K562 (cell line): ENCODE measurements around the gene SMARCA4. TPM values are rescaled to one million over a fixed set of nuclear protein-coding genes. Genes with fewer than 3 reads are reported as not detected.

ENCODE experiments used
- ATAC-seq: fragments of 200-7000 bp; cut with Tn5 transposase; 3 replicates; pipeline ENCODE4 v1.9.1; 2020; ENCODE audit warnings: moderate library complexity
- BruUV-seq: library from RNA; stranded (reverse); fragments of 400-500 nt; replicated peaks from 2 replicates; lab custom pipeline; 2021; lab: Mats Ljungman, UMichigan
- CTCF ChIA-PET: fragments of 300-600 bp; formaldehyde crosslinking; extraction: SDS; loops from one replicate; lab custom pipeline; 2021; ENCODE audit warnings: low intra/inter-chr PET ratio; lab: Yijun Ruan, JAX
- POLR2A ChIA-PET: fragments of 300-600, 350-650 bp; sonication (Branson Sonifier 250); formaldehyde crosslinking; extraction: SDS; loops from one replicate; lab custom pipeline; 2021; ENCODE audit warnings: antibody characterized with exemption, inconsistent platforms; lab: Yijun Ruan, JAX
- DNase-seq, 4 experiments: peaks; one replicate each; pipeline versions ENCODE4 v3.0.0 to v3.0.0-alpha.2; 2011 to 2018; ENCODE audit warnings: low spot score in 3 of 4, mixed read lengths in 3 of 4; ENCODE audit errors: extremely low read depth in 1 of 4
- FAIRE-seq: peaks from 2 replicates; lab custom pipeline; 2011; peaks lifted over from hg19 to GRCh38; lab: Jason Lieb, UNC
- H2AFZ ChIP-seq: 2 replicates; pipeline ENCODE4 v1.6.0; 2011; ENCODE audit warnings: low read depth, low read length, control low read depth, inconsistent platforms
- H3K27ac ChIP-seq: fragments of 200-600 bp; 3 replicates; pipeline ENCODE4 v1.8.0; 2011; ENCODE audit warnings: low read depth, mild to moderate bottlenecking, control low read depth, inconsistent platforms, low read length, moderate library complexity, mixed read lengths; ENCODE audit errors: extremely low read depth
- H3K27me3 ChIP-seq, 2 experiments: fragments of 300-600 bp in 1 of 2; 2 replicates in 1 of 2; 3 replicates in 1 of 2; pipeline versions ENCODE4 v1.6.0 to v1.8.0; 2011; ENCODE audit warnings: inconsistent platforms in 2 of 2, low read length in 2 of 2, mild to moderate bottlenecking in 1 of 2, mixed read lengths in 1 of 2, moderate library complexity in 1 of 2; ENCODE audit not compliant: control insufficient read depth in 2 of 2, insufficient read depth in 2 of 2
- H3K36me3 ChIP-seq: fragments of 300-600 bp; 3 replicates; pipeline ENCODE4 v1.8.0; 2011; ENCODE audit warnings: mild to moderate bottlenecking, low read length, inconsistent platforms; ENCODE audit not compliant: control insufficient read depth, insufficient read depth
- H3K4me1 ChIP-seq, 2 experiments: fragments of 200-600 bp in 1 of 2; replicated peaks in 1 of 2; 2 replicates in 1 of 2; 3 replicates in 1 of 2; pipeline versions ENCODE4 v1.5.1 to v1.8.0; 2011; ENCODE audit warnings: inconsistent platforms in 2 of 2, low read length in 2 of 2, mild to moderate bottlenecking in 1 of 2, mixed read lengths in 1 of 2, moderate library complexity in 1 of 2; ENCODE audit not compliant: control insufficient read depth in 2 of 2, insufficient read depth in 2 of 2
- H3K4me2 ChIP-seq: 2 replicates; pipeline ENCODE4 v1.6.1; 2011; ENCODE audit warnings: low read length, control low read depth, inconsistent platforms, mixed read lengths; ENCODE audit not compliant: insufficient read depth
- H3K4me3 ChIP-seq: fragments of 200-600 bp; sonication (generic), shearing (Covaris generic); 2 replicates; pipeline ENCODE4 v1.5.1; 2016; ENCODE audit warnings: control low read depth, inconsistent platforms
- H3K79me2 ChIP-seq: fragments of 200-600 bp; 3 replicates; pipeline ENCODE4 v1.8.0; 2011; ENCODE audit warnings: low read length, inconsistent platforms; ENCODE audit not compliant: control insufficient read depth, insufficient read depth
- H3K9ac ChIP-seq, 2 experiments: 2 replicates each; pipeline versions ENCODE4 v1.6.0 to v1.6.1; 2011; ENCODE audit warnings: low read depth in 2 of 2, low read length in 2 of 2, control low read depth in 1 of 2, inconsistent platforms in 1 of 2, mild to moderate bottlenecking in 1 of 2, mixed read lengths in 1 of 2; ENCODE audit not compliant: insufficient read depth in 1 of 2
- H3K9me1 ChIP-seq: one replicate; pipeline ENCODE4 v1.6.0; 2011; ENCODE audit warnings: inconsistent platforms, mild to moderate bottlenecking, low read length, moderate library complexity; ENCODE audit not compliant: control insufficient read depth, insufficient read depth
- H3K9me3 ChIP-seq: replicated peaks from 2 replicates; pipeline ENCODE4 v1.5.1; 2011; ENCODE audit warnings: low read depth, low read length, inconsistent platforms; ENCODE audit not compliant: control insufficient read depth, insufficient read depth
- H4K20me1 ChIP-seq: replicated peaks from 2 replicates; pipeline ENCODE4 v1.6.1; 2011; ENCODE audit warnings: low read length, inconsistent platforms, mixed read lengths; ENCODE audit not compliant: control insufficient read depth, insufficient read depth
- BHLHE40 ChIP-seq: IDR thresholded peaks from 2 replicates; pipeline ENCODE4 v1.6.1; 2011; ENCODE audit warnings: low read length, improper control_type of control experiment
- CREB5 ChIP-seq: fragments of 250-450 bp; sonication (Bioruptor Pico); IDR thresholded peaks from 2 replicates; pipeline ENCODE4 v1.5.0; 2020; ENCODE audit warnings: mild to moderate bottlenecking
- HNRNPL ChIP-seq: fragments of 200-400 bp; formaldehyde crosslinking; IDR thresholded peaks from 2 replicates; pipeline ENCODE4 v1.6.1; 2017; ENCODE audit warnings: low read depth, mild to moderate bottlenecking, low read length
- NCOA1 ChIP-seq: fragments of 450-650 bp; IDR thresholded peaks from 2 replicates; pipeline ENCODE4 v1.6.1; 2016; ENCODE audit warnings: low read depth
- POLR2AphosphoS5 ChIP-seq: IDR thresholded peaks from 2 replicates; pipeline ENCODE4 v1.6.1; 2011; ENCODE audit warnings: mild to moderate bottlenecking, low read depth, low read length, moderate library complexity; ENCODE audit not compliant: control insufficient read depth, insufficient read depth
- POLR3G ChIP-seq: IDR thresholded peaks from 2 replicates; pipeline ENCODE4 v1.6.1; 2011; ENCODE audit not compliant: insufficient read length, insufficient replicate concordance; ENCODE audit errors: extremely low read depth
- TSC22D4 ChIP-seq: fragments of 450-650 bp; IDR thresholded peaks from 2 replicates; pipeline ENCODE4 v1.6.1; 2016; ENCODE audit warnings: missing genetic modification characterization, missing biosample characterization, control low read depth
- ZBTB7A ChIP-seq: IDR thresholded peaks from 2 replicates; pipeline ENCODE4 v1.6.1; 2011; ENCODE audit warnings: low read depth, mild to moderate bottlenecking, low read length, moderate library complexity, borderline replicate concordance; ENCODE audit not compliant: control insufficient read depth
- ZBTB8A ChIP-seq: fragments of 450-650 bp; IDR thresholded peaks from 2 replicates; pipeline ENCODE4 v1.6.1; 2018; ENCODE audit warnings: mild to moderate bottlenecking, moderate library complexity; ENCODE audit not compliant: partially characterized antibody
- ZKSCAN8 ChIP-seq: fragments of 200-800 bp; sonication (Bioruptor generic); IDR thresholded peaks from 2 replicates; pipeline ENCODE4 v1.6.1; 2016; ENCODE audit warnings: missing genetic modification characterization, missing compliant biosample characterization
- ZNF41 ChIP-seq: fragments of 250-450 bp; sonication (Bioruptor Pico); conservative IDR thresholded peaks from 2 replicates; pipeline ENCODE4 v1.4.0; 2020; ENCODE audit warnings: mild to moderate bottlenecking
- ZNF77 ChIP-seq: fragments of 250-450 bp; sonication (Bioruptor Pico); IDR thresholded peaks from 2 replicates; pipeline ENCODE4 v1.5.0; 2020
- WGBS: fragments of 100-300 bp; shearing (Covaris generic); methylation state at CpG from one replicate; pipeline ENCODE4 v1.1.6; 2016; ENCODE audit warnings: low coverage, mixed read lengths; ENCODE audit not compliant: insufficient coverage; ENCODE audit errors: missing lambda C conversion rate; 5-methylcytosine and 5-hydroxymethylcytosine counted together
- in situ Hi-C: fragments of 300-500 bp; cut with MboI; formaldehyde crosslinking; loops from 4 replicates; pipeline ENCODE4 v1.15.0; 2018; ENCODE audit warnings: inconsistent platforms, mixed read lengths
- intact Hi-C: fragments of 100-400 bp; cut with micrococcal nuclease; formaldehyde crosslinking; loops from 2 replicates; pipeline ENCODE4 v1.14.2; 2022
- polyA plus RNA-seq, 8 experiments: library from polyadenylated mRNA; depleted of rRNA in 4 of 8; stranded (reverse) in 5 of 8; unstranded in 3 of 8; fragments of >200 nt; fragmentation: Nextera tagmentation in 2 of 8; fragmentation: Illumina TruSeq in 1 of 8; extraction: Ambion mirVana in 2 of 8; extraction: Trizol in 1 of 8; gene quantifications; 2 replicates each; pipeline versions ENCODE4 v1.2.1 to v1.2.3, GENCODE V29; 2011 to 2014; ENCODE audit warnings: inconsistent platforms in 1 of 8, missing spikeins in 1 of 8
- total RNA-seq, 7 experiments: library from RNA; depleted of rRNA in 6 of 7; stranded (reverse); fragments of >200 nt in 6 of 7; fragmentation: Illumina TruSeq in 2 of 7; extraction: Trizol in 2 of 7; gene quantifications; 2 replicates each; pipeline versions ENCODE4 v1.2.1 to v1.2.3, GENCODE V29; 2011 to 2021; ENCODE audit warnings: low replicate concordance in 1 of 7
- TF ChIP-seq, protein P1 (sequence below): sonication (generic); formaldehyde crosslinking; IDR thresholded peaks from 2 replicates; pipeline ENCODE4 v1.8.1; 2023; ENCODE audit warnings: mild to moderate bottlenecking, missing genetic modification reagents, moderate library complexity

Gene SMARCA4
- total and polyA plus RNA-seq, 9 of the 15 experiments (the other 6 are each of a cell fraction or from before 2014, with no cell fraction given) = 19.3 to 207 (median 52.1) TPM

- Histone ChIP-seq H4K20me1 (no peaks in the 10 kb centered on the region; the same call in 1 of the 2 replicates), H3K27me3 (no peaks in the 10 kb centered on the region), H2AFZ (no peak overlapping the region), H3K36me3 (peaks cover 57% of the 10 kb centered on the region; the same call in 2 of the 3 replicates), H3K4me3 (no peak overlapping the region), H3K9ac (no peak overlapping the region; a peak in 1 of 4 replicates), H3K4me2 (no peak overlapping the region), H3K79me2 (no peaks in the 10 kb centered on the region), H3K9me3 (no peaks in the 10 kb centered on the region), H3K27ac (no peak overlapping the region), H3K9me1 (no peaks in the 10 kb centered on the region), H3K4me1 (peaks cover 0 to 27% of the 10 kb centered on the region in 2 experiments; a peak in 4 of 5 replicates)
- FAIRE-seq (no peak), ATAC-seq (no peak), DNase-seq (no peak)
- CTCF ChIA-PET = no interaction called here
- POLR2A ChIA-PET = interaction anchor here (0.6 kb wide), 1 partner anchor 30 kb away, joined by 3 read pairs; no protein-coding TSS in a partner anchor
- in situ Hi-C loops (no loop called here), intact Hi-C loops (no loop called here)
- 81% methylated on average over 14 of the region's 14 CpGs for WGBS
- TF ChIP-seq ZNF77 (CRISPR knock-in tag) = no peak
- TF ChIP-seq ZBTB7A = no peak
- no peak for TF ChIP-seq ZNF41
- no peak for TF ChIP-seq POLR2AphosphoS5
- no peak for TF ChIP-seq HNRNPL
- no peak for TF ChIP-seq POLR3G
- TF ChIP-seq BHLHE40 = no peak
- TF ChIP-seq, protein P1, sequence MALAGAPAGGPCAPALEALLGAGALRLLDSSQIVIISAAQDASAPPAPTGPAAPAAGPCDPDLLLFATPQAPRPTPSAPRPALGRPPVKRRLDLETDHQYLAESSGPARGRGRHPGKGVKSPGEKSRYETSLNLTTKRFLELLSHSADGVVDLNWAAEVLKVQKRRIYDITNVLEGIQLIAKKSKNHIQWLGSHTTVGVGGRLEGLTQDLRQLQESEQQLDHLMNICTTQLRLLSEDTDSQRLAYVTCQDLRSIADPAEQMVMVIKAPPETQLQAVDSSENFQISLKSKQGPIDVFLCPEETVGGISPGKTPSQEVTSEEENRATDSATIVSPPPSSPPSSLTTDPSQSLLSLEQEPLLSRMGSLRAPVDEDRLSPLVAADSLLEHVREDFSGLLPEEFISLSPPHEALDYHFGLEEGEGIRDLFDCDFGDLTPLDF (CRISPR knock-in tag) = no peak
- TF ChIP-seq CREB5 (CRISPR knock-in tag) = no peak
- no peak for TF ChIP-seq ZKSCAN8 (CRISPR knock-in tag)
- no peak for TF ChIP-seq ZBTB8A
- TF ChIP-seq NCOA1 = no peak
- no peak for TF ChIP-seq TSC22D4 (tag)
- no TSS peak for BruUV-seq
Measured at GRCh38 chr19:11061952-11062351, 101.1 kb downstream of the SMARCA4 start.
